ENCODE results near the gene TRAF5. TPM values are rescaled to one million over a fixed set of nuclear protein-coding genes. Genes with fewer than 3 reads are reported as not detected.

The TRAF5 gene
- total RNA-seq, 1 experiment from 2014 or later, result 8.1 TPM

GRCh38 chr1:211343607-211344006 is 17.0 kb downstream of the TRAF5 start:
- no peak overlapping the region for H3K4me2 ChIP-seq
- no peaks in the 10 kb centered on the region for H3K79me2 ChIP-seq (ENCODE audit: low read depth)
- no peaks in the 10 kb centered on the region for H3K4me1 ChIP-seq (replicated peaks; ENCODE audit: insufficient read depth)
- no peak overlapping the region for H2AFZ ChIP-seq
- CTCF ChIA-PET, result interaction anchor here (1.0 kb wide), 1 partner anchor 18 kb away, joined by 4 read pairs; no protein-coding TSS in a partner anchor
- H3K27me3 ChIP-seq (ENCODE audit: insufficient read depth, low read depth), result no peaks in the 10 kb centered on the region
- H3K4me3 ChIP-seq, result no peak overlapping the region
- BruUV-seq (replicated peaks), result no TSS peak
- H3F3A ChIP-seq (ENCODE audit: insufficient read depth, low read depth), result 0 out of 2 replicates have a peak, but pooled peaks cover 3% of the 10 kb centered on the region
- intact Hi-C loops (cut with micrococcal nuclease; ENCODE audit: unreplicated experiment), result no loop called here
- H3K36me3 ChIP-seq (ENCODE audit: low read depth), result no peaks in the 10 kb centered on the region
- H3K27ac ChIP-seq, result no peak overlapping the region
- TF ChIP-seq CTCF (conservative IDR thresholded peaks at IDR 0.05) (no peak), EZH2 (IDR thresholded peaks at IDR 0.05; ENCODE audit: low read depth) (no peak)
- DNase-seq, result no peak
- no peaks in the 10 kb centered on the region for H3K9me3 ChIP-seq (ENCODE audit: insufficient read depth, low read depth)
- no peaks in the 10 kb centered on the region for H3K9me2 ChIP-seq (ENCODE audit: insufficient read depth)
- H4K20me1 ChIP-seq (ENCODE audit: insufficient read depth), result no peaks in the 10 kb centered on the region
- POLR2A ChIA-PET (ENCODE audit: unreplicated experiment), result no interaction called here

GRCh38 chr1:211344152-211344618 is 17.6 kb downstream of the TRAF5 start:
- 0 out of 2 replicates have a peak, but pooled peaks cover 3% of the 10 kb centered on the region for H3F3A ChIP-seq (ENCODE audit: insufficient read depth, low read depth)
- no peaks in the 10 kb centered on the region for H3K4me1 ChIP-seq (replicated peaks; ENCODE audit: insufficient read depth)
- CTCF ChIA-PET, result no interaction called here
- TF ChIP-seq EZH2 (IDR thresholded peaks at IDR 0.05; ENCODE audit: low read depth), result no peak
- TF ChIP-seq CTCF (conservative IDR thresholded peaks at IDR 0.05), result no peak
- H3K27me3 ChIP-seq (ENCODE audit: insufficient read depth, low read depth), result no peaks in the 10 kb centered on the region
- no peaks in the 10 kb centered on the region for H3K79me2 ChIP-seq (ENCODE audit: low read depth)
- intact Hi-C loops (cut with micrococcal nuclease; ENCODE audit: unreplicated experiment), result no loop called here
- H3K9me2 ChIP-seq (ENCODE audit: insufficient read depth), result no peaks in the 10 kb centered on the region
- H3K9me3 ChIP-seq (ENCODE audit: insufficient read depth, low read depth), result no peaks in the 10 kb centered on the region
- POLR2A ChIA-PET (ENCODE audit: unreplicated experiment), result no interaction called here
- no TSS peak for BruUV-seq (replicated peaks)
- no peak overlapping the region for H3K4me3 ChIP-seq
- no peaks in the 10 kb centered on the region for H3K36me3 ChIP-seq (ENCODE audit: low read depth)
- H3K4me2 ChIP-seq, result no peak overlapping the region
- no peak overlapping the region for H2AFZ ChIP-seq
- H3K27ac ChIP-seq, result no peak overlapping the region
- DNase-seq, result no peak
- 0 out of 2 replicates have a peak, but pooled peaks cover under 1% of the 10 kb centered on the region for H4K20me1 ChIP-seq (ENCODE audit: insufficient read depth)

- H4K20me1 ChIP-seq (ENCODE audit: insufficient read depth), result 0 out of 2 replicates have a peak, but pooled peaks cover 3% of the 10 kb centered on the region
- H3K9me3 ChIP-seq (ENCODE audit: insufficient read depth, low read depth), result no peaks in the 10 kb centered on the region
- H3K27me3 ChIP-seq (ENCODE audit: insufficient read depth, low read depth), result no peaks in the 10 kb centered on the region
- no peak overlapping the region for H3K27ac ChIP-seq
- H3F3A ChIP-seq (ENCODE audit: insufficient read depth, low read depth), result 0 out of 2 replicates have a peak, but pooled peaks cover 3% of the 10 kb centered on the region
- no peaks in the 10 kb centered on the region for H3K36me3 ChIP-seq (ENCODE audit: low read depth)
- H3K4me1 ChIP-seq (replicated peaks; ENCODE audit: insufficient read depth), result peaks cover 6% of the 10 kb centered on the region
- no peaks in the 10 kb centered on the region for H3K79me2 ChIP-seq (ENCODE audit: low read depth)
- no peak for DNase-seq
- TF ChIP-seq EZH2 (IDR thresholded peaks at IDR 0.05; ENCODE audit: low read depth) (no peak), CTCF (conservative IDR thresholded peaks at IDR 0.05) (no peak)
- BruUV-seq (replicated peaks), result no TSS peak
- H3K4me3 ChIP-seq, result no peak overlapping the region
- intact Hi-C loops (cut with micrococcal nuclease; ENCODE audit: unreplicated experiment), result no loop called here
- H3K4me2 ChIP-seq, result no peak overlapping the region
- no peak overlapping the region for H2AFZ ChIP-seq
- CTCF ChIA-PET, result no interaction called here
- POLR2A ChIA-PET (ENCODE audit: unreplicated experiment), result no interaction called here
- no peaks in the 10 kb centered on the region for H3K9me2 ChIP-seq (ENCODE audit: insufficient read depth)
Measured at GRCh38 chr1:211345719-211346118, 19.1 kb downstream of the TRAF5 start.
